SK-N-SH treated with all-trans-retinoic acid at 6 μM for 48 hours (cell line): ENCODE results near the gene ARMH1.

Source experiments
- ATAC-seq: fragments of 200-7000 bp; cut with Tn5 transposase; 3 replicates; pipeline ENCODE4 v1.9.1; 2020; ENCODE audit warnings: mild to moderate bottlenecking, moderate library complexity
- ARNTL ChIP-seq: fragments of 450-650 bp; formaldehyde crosslinking; IDR thresholded peaks from 2 replicates; pipeline ENCODE4 v1.5.0; 2020; ENCODE audit warnings: low read depth, mild to moderate bottlenecking, moderate library complexity, borderline replicate concordance
- CREB5 ChIP-seq: fragments of 250-450 bp; sonication (Bioruptor Pico); IDR thresholded peaks from 2 replicates; pipeline ENCODE4 v1.5.1; 2020; ENCODE audit warnings: low read depth, mild to moderate bottlenecking, moderate library complexity
- CSRNP3 ChIP-seq: fragments of 250-450 bp; sonication (Bioruptor Pico); IDR thresholded peaks from 2 replicates; pipeline ENCODE4 v1.5.1; 2021; ENCODE audit warnings: mild to moderate bottlenecking, moderate library complexity
- ESRRG ChIP-seq: fragments of 250-450 bp; sonication (Bioruptor Pico); IDR thresholded peaks from 2 replicates; pipeline ENCODE4 v1.6.1; 2021; ENCODE audit warnings: mild to moderate bottlenecking
- GLIS3 ChIP-seq: fragments of 250-450 bp; sonication (Bioruptor Pico); IDR thresholded peaks from 2 replicates; pipeline ENCODE4 v1.5.0; 2020; ENCODE audit warnings: mild to moderate bottlenecking, moderate library complexity
- ISL1 ChIP-seq: fragments of 250-450 bp; sonication (Bioruptor Pico); IDR thresholded peaks from 2 replicates; pipeline ENCODE4 v2.1.2; 2022; ENCODE audit warnings: mild to moderate bottlenecking, moderate library complexity
- PATZ1 ChIP-seq: fragments of 250-450 bp; sonication (Bioruptor Pico); IDR thresholded peaks from 2 replicates; pipeline ENCODE4 v1.8.0; 2020; ENCODE audit warnings: mild to moderate bottlenecking, moderate library complexity, borderline replicate concordance
- POU6F1 ChIP-seq: fragments of 250-450 bp; sonication (Bioruptor Pico); IDR thresholded peaks from 2 replicates; pipeline ENCODE4 v1.8.0; 2021; ENCODE audit warnings: low read depth, mild to moderate bottlenecking, moderate library complexity, borderline replicate concordance
- PPARA ChIP-seq: fragments of 250-450 bp; sonication (Bioruptor Pico); IDR thresholded peaks from 2 replicates; pipeline ENCODE4 v1.5.0; 2020; ENCODE audit warnings: mild to moderate bottlenecking, borderline replicate concordance
- RARB ChIP-seq: fragments of 250-450 bp; sonication (Bioruptor Pico); IDR thresholded peaks from 2 replicates; pipeline ENCODE4 v1.8.0; 2021; ENCODE audit warnings: mild to moderate bottlenecking, moderate library complexity
- SNAI2 ChIP-seq: fragments of 250-450 bp; sonication (Bioruptor Pico); IDR thresholded peaks from 2 replicates; pipeline ENCODE4 v1.5.0; 2020; ENCODE audit warnings: mild to moderate bottlenecking, moderate library complexity
- TCF4 ChIP-seq: fragments of 250-450 bp; sonication (Bioruptor Pico); IDR thresholded peaks from 2 replicates; pipeline ENCODE4 v1.8.0; 2021; ENCODE audit warnings: mild to moderate bottlenecking, moderate library complexity, borderline replicate concordance
- TOX ChIP-seq: fragments of 250-450 bp; sonication (Bioruptor Pico); IDR thresholded peaks from 2 replicates; pipeline ENCODE4 v1.8.0; 2021; ENCODE audit warnings: mild to moderate bottlenecking, moderate library complexity, borderline replicate concordance
- ZC3H10 ChIP-seq: fragments of 250-450 bp; sonication (Bioruptor Pico); IDR thresholded peaks from 2 replicates; pipeline ENCODE4 v1.5.1; 2021; ENCODE audit warnings: mild to moderate bottlenecking, moderate library complexity
- ZFP30 ChIP-seq: fragments of 450-650 bp; formaldehyde crosslinking; IDR thresholded peaks from 2 replicates; pipeline ENCODE4 v1.5.0; 2022; ENCODE audit warnings: mild to moderate bottlenecking, moderate library complexity
- ZNF565 ChIP-seq: fragments of 450-650 bp; formaldehyde crosslinking; conservative IDR thresholded peaks from 2 replicates; pipeline ENCODE4 v1.5.0; 2020; ENCODE audit warnings: low read depth, mild to moderate bottlenecking, moderate library complexity
- ZNF70 ChIP-seq: fragments of 450-650 bp; formaldehyde crosslinking; IDR thresholded peaks from 2 replicates; pipeline ENCODE4 v1.5.0; 2020; ENCODE audit warnings: mild to moderate bottlenecking, moderate library complexity
- ZNF8 ChIP-seq: fragments of 450-650 bp; formaldehyde crosslinking; IDR thresholded peaks from 2 replicates; pipeline ENCODE4 v1.5.0; 2020; ENCODE audit warnings: mild to moderate bottlenecking, moderate library complexity

ARMH1 gene

GRCh38 chr1:44646261-44647110 is 28.0 kb upstream of the ARMH1 start:
- TF ChIP-seq SNAI2 (CRISPR knock-in tag) = no peak
- TF ChIP-seq PATZ1 = no peak
- TF ChIP-seq TCF4 = no peak
- no peak for TF ChIP-seq ESRRG
- TF ChIP-seq RARB (CRISPR knock-in tag) = no peak
- TF ChIP-seq PPARA (CRISPR knock-in tag) = no peak
- no peak for TF ChIP-seq CREB5 (CRISPR knock-in tag)
- no peak for TF ChIP-seq ZFP30 (CRISPR knock-in tag)
- no peak for ATAC-seq

- TF ChIP-seq ISL1 (CRISPR knock-in tag) (no peak), ZFP30 (CRISPR knock-in tag) (no peak), PPARA (CRISPR knock-in tag) (no peak), TCF4 (no peak), ZNF565 (CRISPR knock-in tag) (no peak), PATZ1 (no peak), ARNTL (CRISPR knock-in tag) (no peak), TOX (CRISPR knock-in tag) (no peak), ESRRG (no peak), GLIS3 (no peak), ZNF8 (CRISPR knock-in tag) (no peak)
- TF ChIP-seq, all 23 proteins: peak for 0
- ATAC-seq = no peak
These were observed 26.6 kb upstream of the ARMH1 start for GRCh38 chr1:44647896-44648295.

- TF ChIP-seq ZNF565 (CRISPR knock-in tag) (no peak), ZFP30 (CRISPR knock-in tag) (no peak), TCF4 (no peak), ZNF8 (CRISPR knock-in tag) (no peak), ZC3H10 (CRISPR knock-in tag) (no peak), ISL1 (CRISPR knock-in tag) (no peak), POU6F1 (CRISPR knock-in tag) (no peak), CREB5 (CRISPR knock-in tag) (no peak), ZNF70 (CRISPR knock-in tag) (no peak), SNAI2 (CRISPR knock-in tag) (no peak), PATZ1 (no peak), CSRNP3 (CRISPR knock-in tag) (no peak), ESRRG (no peak)
- TF ChIP-seq, all 23 proteins: peak for 0
- no peak for ATAC-seq
These were observed 25.8 kb upstream of the ARMH1 start for GRCh38 chr1:44648529-44649250.
